ENCODE data around the gene OR2A1.
"Not testable (repeated sequence)": the region's sequence is repeated elsewhere in the genome, so short reads cannot be mapped to it uniquely, and the experiment has no call there.

OR2A1 gene

DNA sequence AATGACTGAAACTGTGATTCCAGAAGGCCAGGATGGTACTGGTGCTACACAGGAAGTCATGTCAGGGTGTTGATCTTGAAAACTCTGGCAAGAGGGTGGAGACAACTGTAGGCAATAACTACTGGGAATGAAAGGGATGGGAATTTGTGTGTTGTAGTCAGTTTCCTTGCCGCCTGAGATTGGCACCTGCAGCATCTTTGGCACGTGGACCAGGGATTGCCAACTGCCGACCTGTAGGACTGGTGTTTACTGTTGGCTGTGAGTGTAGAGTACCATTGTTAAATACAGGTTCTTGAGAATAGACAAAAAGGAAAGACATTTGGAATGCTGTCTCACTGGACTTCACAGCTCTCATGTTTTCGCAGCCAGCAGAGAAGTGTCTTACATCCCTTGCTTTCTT, 11.1 kb downstream of the OR2A1 start:
- DNase-seq (ENCODE audit: low spot score): not testable (repeated sequence)

DNA sequence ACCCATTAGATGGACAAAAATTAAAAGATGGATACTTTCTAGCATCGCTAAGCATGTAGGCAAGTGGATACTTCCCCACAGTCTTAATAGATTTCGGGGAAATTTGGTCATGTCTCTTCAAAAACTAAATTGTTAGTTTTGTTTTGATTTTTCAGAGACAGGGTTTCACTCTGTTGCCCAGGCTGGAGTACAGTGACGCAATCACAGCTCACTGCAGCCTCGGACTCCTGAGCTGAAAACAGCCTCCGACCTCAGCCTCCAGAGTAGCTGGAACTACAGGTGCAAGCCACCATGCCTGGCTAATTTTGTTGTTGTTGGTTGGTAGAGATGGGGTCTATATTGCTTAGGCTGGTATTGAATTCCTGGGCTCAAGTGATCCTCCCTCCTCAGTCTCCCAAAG, 13.6 kb downstream of the OR2A1 start:
- DNase-seq (ENCODE audit: low spot score): not testable (repeated sequence)

DNA sequence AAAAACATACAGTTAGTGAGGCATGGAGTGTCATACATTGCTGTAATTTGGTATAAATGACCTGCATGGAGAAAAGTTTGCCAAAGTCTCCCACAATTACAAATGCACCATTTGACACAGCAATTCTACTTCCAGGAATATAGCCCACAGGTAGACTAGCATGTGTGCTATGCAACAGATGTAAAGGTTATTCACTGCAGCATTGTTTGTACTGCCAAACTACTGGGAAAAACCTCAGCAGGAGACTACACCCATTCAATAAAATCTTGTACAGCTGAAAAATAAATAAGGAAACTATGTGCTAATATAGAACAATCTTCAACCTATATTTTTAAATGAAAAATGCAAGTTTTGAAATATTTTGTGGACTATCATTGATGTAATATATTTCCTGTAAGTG, 17.8 kb downstream of the OR2A1 start:
- DNase-seq (ENCODE audit: low spot score): not testable (repeated sequence)

DNA sequence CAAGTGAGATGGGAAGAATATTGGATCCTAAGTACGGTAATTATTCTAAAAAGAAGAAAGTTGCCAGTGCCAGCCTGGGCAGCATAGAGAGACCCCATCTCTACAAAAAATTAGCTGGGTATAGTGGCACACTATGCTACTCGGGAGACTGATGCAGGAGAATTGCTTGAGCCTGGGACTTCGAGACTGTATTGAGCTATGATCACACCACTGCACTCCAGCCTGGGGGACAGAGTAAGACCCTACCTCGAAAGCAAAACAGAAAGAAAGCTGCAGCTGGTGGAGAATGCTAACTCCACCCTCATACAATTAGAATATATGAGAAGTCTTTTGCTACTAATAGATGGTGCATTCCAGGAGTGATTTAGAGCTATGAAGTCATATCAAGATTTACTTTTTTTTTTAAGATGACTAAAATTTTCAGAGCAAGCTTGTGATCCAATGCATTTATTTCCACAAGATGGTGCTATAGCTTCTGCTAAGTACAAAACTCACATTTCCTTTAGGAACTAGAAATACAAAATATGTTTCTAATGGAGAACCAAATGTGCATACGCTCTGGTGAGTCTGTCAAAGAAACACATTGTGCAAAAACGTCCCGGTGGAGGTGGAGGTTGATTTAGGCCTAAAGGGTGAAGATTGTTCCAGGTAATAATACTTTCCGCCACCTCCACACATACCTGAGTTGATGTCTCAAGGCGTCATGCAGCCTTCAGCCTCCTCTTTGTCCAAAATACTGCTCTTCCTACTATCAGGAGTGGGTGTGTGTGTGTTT, 19.2 kb downstream of the OR2A1 start:
- DNase-seq (ENCODE audit: low spot score): not testable (repeated sequence)

DNA sequence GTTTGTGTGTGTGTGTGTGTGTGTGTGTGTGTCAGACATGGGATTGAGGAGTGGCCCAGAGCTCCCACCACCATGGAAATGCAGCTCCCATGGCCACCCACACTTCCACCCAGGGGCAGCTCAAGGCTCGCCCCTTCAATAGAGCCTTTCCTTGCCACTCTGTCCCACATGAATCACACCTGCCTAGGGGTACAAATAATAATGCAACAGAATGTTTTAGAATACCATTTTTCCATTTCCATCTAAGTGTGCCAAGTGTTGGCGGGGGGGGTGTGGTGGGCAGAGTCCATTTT, 19.7 kb downstream of the OR2A1 start:
- not testable (repeated sequence) for DNase-seq (ENCODE audit: low spot score)

DNA sequence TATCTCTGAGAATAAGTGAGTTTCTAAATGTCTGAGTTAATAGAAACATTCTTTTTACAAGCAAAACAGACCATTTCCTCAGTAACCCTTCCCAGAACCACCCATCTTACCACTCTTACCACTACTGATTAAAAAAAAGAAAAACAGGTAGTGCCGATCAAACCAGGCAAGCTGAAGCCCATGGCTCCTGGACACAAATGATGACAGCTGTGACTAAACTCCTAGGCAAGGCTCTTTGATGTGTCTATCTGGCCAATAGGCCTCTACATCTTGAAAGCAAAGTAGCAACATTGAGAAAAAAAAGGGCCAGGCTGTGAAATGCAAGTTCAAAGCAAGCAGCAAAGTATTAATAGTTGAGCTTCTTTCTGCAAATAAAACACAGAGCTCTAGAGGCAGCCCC, 36.4 kb downstream of the OR2A1 start:
- not testable (repeated sequence) for DNase-seq (ENCODE audit: low spot score)

DNA sequence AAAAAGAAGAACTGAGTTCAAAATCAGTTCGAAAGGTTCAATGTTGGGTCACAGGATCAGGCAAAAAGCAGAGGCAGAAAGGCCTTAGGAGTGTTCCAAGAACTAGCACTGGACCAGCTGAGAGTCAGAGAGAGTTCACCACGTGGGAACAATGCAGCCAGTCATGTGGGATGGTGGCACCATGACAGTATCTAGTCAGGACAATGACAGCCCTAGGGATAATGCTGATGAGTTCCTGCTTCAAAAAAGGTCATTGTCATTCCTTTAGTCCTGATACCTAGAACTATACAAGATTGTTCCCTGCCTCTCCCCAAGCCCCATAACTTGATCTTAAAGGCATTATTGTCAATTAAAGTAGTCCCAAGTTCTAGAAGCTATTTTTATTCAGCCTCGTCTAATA, 39.4 kb downstream of the OR2A1 start:
- DNase-seq (ENCODE audit: low spot score): not testable (repeated sequence)

DNA sequence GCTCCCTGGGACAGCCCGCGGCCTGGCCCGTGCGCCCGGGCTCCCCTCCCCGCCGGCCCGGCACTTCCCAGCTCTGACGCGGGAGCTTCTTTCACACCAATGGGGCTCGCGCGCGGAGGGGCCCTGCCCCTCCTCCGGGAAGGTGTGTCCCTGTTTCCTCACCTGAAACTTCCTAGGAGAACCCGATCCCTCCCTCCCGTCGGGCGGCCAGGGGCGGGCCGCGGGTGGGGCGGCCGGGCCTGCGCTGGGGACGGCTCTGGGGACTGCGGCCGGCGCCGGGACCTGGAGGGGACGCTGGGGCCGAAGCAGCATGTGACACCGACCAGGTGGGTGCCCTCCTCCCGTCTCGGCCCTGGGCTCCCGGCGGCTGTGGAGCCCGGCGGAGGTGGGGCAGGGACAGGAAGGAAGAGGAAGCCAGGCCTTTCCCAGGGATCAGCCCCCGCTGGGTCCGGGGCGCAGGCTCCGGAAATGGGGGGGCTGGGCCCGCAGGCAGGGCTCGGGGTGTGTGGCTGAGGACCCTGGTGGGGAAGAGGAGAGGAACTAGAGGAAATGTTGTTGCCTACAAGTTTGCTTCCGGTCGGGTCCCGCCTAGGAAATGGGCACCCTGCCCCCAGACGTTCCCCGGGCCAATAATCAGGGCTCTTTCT, 43.1 kb downstream of the OR2A1 start, which contains the start of gene ARHGEF5:
ARHGEF5 (plus strand) TSS at position 227 of the 647 bp plus-strand sequence. CDS start 7,268 bp downstream, outside the sequence.
- DNase-seq (ENCODE audit: low spot score): not testable (repeated sequence)

DNA sequence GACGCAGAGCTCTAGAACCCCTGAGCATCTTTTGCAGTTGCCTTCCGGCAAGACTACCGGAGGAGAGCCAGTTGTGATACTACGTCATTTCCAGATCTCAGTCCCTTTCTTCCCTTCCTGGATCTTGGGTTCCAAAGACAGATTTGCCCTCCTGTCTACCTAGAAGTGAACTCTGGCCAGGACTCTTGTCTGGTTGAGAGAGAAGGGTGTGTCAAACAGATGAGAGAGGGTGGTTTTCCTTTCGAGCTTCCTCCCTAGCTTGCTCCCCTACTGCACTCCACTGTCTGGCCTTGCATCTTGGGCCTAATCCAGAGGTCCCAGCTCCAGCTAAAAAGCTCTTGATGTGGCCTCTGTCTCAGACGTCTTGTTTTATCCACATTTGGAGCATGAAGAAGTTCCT, 44.0 kb downstream of the OR2A1 start:
- DNase-seq (ENCODE audit: low spot score): not testable (repeated sequence)

DNA sequence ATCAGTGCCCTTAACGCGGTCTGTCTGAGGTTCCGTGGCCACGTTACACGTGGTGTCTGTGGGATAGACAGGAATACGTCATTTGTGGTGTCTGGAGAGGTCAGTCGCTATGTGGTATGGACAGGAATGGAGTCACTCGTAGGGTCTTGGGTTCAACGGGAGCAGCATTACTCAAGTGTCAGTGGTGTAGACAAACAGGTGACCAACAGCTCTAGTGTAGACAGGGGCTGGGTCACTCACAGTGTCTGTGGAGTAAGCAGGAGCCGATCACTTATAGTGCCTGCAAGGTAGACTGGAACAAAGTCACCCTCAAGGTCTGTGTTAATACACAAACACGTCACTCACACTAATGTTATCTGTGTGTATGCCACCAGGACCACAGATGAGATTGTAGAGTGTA, 44.6 kb downstream of the OR2A1 start:
- DNase-seq (ENCODE audit: low spot score): not testable (repeated sequence)

DNA sequence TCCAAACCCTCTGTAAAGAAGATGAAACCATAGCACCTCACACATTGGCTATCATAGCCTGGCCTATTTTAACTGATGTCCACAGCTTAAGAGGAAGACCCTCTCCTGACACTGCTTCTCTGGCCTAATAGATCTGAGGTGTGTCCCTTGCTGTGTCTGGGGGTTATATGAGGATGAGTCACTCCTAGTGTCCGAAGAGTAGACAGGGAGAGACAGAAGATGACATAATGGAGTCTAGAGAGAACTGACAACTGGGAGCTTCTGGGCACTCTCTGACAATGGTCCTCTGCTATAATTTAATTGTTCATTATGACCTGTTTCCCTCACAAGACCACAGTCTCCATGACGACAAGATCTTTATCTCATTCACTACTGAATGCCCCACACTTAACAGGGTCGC, 49.8 kb downstream of the OR2A1 start:
- DNase-seq (ENCODE audit: low spot score): not testable (repeated sequence)

DNA sequence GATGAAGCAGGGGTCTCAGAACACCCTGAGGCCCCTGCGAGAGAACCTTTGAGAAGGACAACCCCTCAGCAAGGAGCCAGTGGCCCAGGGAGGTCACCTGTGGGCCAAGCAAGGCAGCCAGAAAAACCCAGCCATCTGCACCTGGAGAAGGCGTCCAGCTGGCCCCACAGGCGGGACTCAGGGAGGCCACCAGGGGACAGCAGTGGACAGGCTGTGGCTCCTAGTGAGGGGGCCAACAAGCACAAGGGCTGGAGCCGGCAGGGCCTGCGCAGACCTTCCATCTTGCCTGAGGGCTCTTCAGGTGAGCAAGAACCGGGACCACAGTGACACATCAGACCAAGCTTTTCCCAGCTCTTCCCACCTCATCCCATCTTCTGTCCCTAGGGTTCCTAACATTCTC, 53.3 kb downstream of the OR2A1 start:
- DNase-seq (ENCODE audit: low spot score): not testable (repeated sequence)

DNA sequence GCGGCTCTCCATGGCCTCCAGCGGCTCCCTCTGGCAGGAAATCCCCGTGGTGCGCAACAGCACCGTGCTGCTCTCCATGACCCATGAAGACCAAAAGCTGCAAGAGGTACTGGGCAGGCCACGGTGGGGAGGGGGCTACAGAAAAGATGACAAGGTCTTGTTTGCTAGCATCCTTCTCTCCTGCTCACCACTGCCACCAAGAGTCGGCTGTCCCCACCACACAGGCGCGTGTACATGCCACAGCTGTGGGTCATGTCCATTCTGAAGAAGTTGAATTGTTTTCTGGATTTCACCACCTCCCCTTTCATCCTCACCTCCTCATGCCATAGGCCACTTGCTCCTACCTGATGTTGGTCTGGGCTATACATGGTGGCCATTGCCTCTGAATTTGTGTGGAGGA, 55.0 kb downstream of the OR2A1 start:
- not testable (repeated sequence) for DNase-seq (ENCODE audit: low spot score)

DNA sequence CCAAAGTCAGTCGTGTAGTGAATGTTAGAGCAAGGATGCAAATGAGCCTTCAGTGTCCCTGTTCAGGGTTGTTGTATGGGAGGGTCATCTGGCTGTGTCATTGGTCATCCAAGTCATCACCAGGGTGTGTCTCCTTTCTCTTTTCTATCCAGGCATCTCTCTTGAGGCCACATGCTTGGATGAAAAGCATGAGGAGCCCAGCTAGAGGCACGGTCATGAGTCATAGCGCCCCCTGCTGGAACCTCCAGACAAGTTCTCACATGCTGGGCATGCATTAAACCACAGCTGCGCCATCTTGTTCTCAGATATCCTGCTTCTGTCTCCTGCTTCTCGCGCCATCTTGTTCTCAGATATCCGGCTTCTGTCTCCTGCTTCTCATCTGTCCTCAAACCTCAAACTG, 57.0 kb downstream of the OR2A1 start:
- DNase-seq (ENCODE audit: low spot score): not testable (repeated sequence)
